Erythroblast (primary cell): ENCODE data around the gene DNAH2.

Experiments used
- GATA1 ChIP-seq: IDR thresholded peaks from 2 replicates; pipeline ENCODE4 v1.6.1; 2011; ENCODE audit warnings: low read depth, mild to moderate bottlenecking, control low read depth, low read length, moderate library complexity
- POLR2A ChIP-seq: IDR thresholded peaks from 2 replicates; pipeline ENCODE4 v1.6.1; 2011; ENCODE audit warnings: mild to moderate bottlenecking, low read length

DNA sequence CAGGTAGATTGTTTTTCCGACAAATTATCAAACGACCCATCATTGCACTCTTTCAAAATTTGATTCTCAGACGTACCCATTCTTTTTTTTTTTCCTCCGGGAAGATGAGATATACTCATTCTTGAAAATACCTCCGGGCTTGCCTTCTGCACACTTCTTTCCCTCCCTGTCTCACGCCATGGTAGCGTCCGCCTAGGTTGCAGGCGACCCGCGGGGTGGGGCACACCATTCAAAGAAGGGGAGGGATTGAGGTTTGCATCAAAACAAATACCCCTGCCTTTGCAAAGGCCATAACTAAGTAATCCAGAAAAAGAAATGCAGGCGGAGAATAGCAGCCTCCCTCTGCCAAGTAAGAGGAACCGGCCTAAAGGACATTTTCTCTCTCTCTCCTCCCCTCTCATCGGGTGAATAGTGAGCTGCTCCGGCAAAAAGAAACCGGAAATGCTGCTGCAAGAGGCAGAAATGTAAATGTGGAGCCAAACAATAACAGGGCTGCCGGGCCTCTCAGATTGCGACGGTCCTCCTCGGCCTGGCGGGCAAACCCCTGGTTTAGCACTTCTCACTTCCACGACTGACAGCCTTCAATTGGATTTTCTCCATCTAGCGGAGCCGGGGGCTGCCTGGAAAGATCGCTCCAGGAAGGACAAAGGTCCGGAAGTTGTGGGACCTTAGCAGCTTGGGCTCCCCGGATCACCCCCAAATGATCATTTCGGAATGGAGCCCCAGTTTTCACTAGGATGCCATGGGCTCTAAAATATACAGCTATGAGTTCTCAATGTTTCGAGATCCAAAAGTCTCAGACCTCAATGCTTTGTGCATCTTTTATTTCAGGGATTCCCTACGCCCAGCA, 31.1 kb upstream of the DNAH2 start:
- TF ChIP-seq GATA1 (no peak), POLR2A (peak; percentile 37)
